A673 (cell line): ENCODE data around the gene MALL.

Source experiments
- CTCF ChIP-seq: fragments of 300-800, 200-600 bp; sonication (generic); conservative IDR thresholded peaks from 2 replicates; pipeline ENCODE4 v1.5.1; 2017; ENCODE audit warnings: low read depth, mild to moderate bottlenecking, antibody characterized with exemption, low read length, moderate library complexity, mixed read lengths
- EZH2 ChIP-seq: fragments of 200-600 bp; sonication (generic); IDR thresholded peaks from 2 replicates; pipeline ENCODE4 v1.6.1; 2017; ENCODE audit warnings: borderline replicate concordance, low read depth, mild to moderate bottlenecking, mixed read lengths, antibody characterized with exemption, low read length; ENCODE audit not compliant: poor library complexity, severe bottlenecking

DNA sequence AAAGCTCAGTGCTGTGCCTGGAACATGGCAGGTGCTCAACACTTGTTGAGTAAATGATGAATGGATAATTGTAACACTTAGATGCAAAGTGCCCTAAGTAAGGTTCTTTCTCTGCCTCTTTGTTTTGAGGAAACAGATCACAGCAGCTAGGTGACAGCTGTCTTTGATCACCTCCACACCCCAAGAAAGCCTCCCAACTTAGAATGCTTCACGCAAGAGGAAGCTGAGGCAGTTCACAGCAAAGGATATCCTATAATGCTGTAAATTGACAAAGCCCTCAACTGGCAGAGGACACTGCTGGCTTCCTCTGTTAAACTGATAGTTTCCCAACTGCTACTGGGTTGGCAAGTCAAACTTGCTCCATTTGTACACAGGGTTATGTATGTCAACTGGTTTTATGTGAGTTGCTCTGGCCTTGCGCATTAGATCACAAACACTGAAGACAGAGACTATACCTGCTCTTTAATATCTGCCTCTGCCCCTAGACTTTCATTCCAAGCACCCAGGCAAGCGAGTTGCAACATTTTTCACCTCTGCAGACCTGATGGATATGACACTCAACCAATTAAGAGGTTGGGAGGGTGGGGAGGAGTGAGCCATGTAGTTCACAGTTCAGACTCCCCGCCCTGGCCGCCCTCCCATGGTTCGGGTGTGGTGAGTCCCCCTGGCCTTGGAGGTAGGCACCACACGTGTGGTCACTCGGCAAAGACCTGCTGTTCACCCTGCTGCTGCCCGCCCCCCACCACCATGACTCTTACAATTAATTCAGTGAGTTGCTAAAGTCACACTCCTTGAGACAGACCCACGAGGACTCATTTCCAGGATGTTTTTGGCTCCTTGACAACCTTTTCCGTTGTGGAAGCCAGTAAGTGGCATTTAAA lies 4.8 kb upstream of the MALL start:
- TF ChIP-seq CTCF (no peak), EZH2 (no peak)
